HG02885 (cell line): ENCODE data around the gene NAA10.

Experiments used
- ATAC-seq: cut with Tn5 transposase; IDR thresholded peaks from one replicate; pipeline ENCODE4 v1.9.1; 2021; ENCODE audit warnings: mild to moderate bottlenecking; ENCODE audit not compliant: unreplicated experiment, poor library complexity

The NAA10 gene

GRCh38 chrX:153911798-153912197 lies 23.0 kb downstream of the NAA10 start:
- ATAC-seq: no peak

- no peak for ATAC-seq
Measured at GRCh38 chrX:153910446-153910845, 24.4 kb downstream of the NAA10 start.

GRCh38 chrX:153909980-153910360 lies 24.9 kb downstream of the NAA10 start:
- ATAC-seq: no peak

- no peak for ATAC-seq
Measured at GRCh38 chrX:153909024-153909979, 25.5 kb downstream of the NAA10 start.

- no peak for ATAC-seq
Measured at GRCh38 chrX:153908219-153908860, 26.5 kb downstream of the NAA10 start.

- ATAC-seq: no peak
Measured at GRCh38 chrX:153907456-153907855, 27.4 kb downstream of the NAA10 start.

- ATAC-seq: no peak
Measured at GRCh38 chrX:153906126-153906917, 28.5 kb downstream of the NAA10 start.

GRCh38 chrX:153905481-153906095 lies 29.2 kb downstream of the NAA10 start:
- no peak for ATAC-seq

- ATAC-seq: no peak
Measured at GRCh38 chrX:153903991-153904957, 30.6 kb downstream of the NAA10 start, which contains the start of gene AVPR2. TSS of gene AVPR2 (plus strand) at chrX:153904673. CDS start at chrX:153905146, 473 bp downstream.

GRCh38 chrX:153903238-153903980 lies 31.4 kb downstream of the NAA10 start:
- ATAC-seq: no peak

GRCh38 chrX:153902385-153902784 lies 32.5 kb downstream of the NAA10 start:
- no peak for ATAC-seq

GRCh38 chrX:153901753-153902140 lies 33.1 kb downstream of the NAA10 start:
- ATAC-seq: no peak

GRCh38 chrX:153900831-153901752 lies 33.7 kb downstream of the NAA10 start:
- peak; percentile 66 for ATAC-seq

- ATAC-seq: no peak
Measured at GRCh38 chrX:153897899-153898298, 36.9 kb downstream of the NAA10 start.

GRCh38 chrX:153889123-153889522 lies 45.7 kb downstream of the NAA10 start:
- ATAC-seq: no peak

- no peak for ATAC-seq
Measured at GRCh38 chrX:153888344-153888743, 46.5 kb downstream of the NAA10 start.

- ATAC-seq: no peak
Measured at GRCh38 chrX:153887385-153887784, 47.5 kb downstream of the NAA10 start.
